ENCODE measurements around the gene CHMP2B.
A peak's percentile ranks its signal among the peaks of the same experiment; 100 is the strongest.
"Not testable (repeated sequence)": the region's sequence is repeated elsewhere in the genome, so short reads cannot be mapped to it uniquely, and the experiment has no call there.

Gene CHMP2B

DNA sequence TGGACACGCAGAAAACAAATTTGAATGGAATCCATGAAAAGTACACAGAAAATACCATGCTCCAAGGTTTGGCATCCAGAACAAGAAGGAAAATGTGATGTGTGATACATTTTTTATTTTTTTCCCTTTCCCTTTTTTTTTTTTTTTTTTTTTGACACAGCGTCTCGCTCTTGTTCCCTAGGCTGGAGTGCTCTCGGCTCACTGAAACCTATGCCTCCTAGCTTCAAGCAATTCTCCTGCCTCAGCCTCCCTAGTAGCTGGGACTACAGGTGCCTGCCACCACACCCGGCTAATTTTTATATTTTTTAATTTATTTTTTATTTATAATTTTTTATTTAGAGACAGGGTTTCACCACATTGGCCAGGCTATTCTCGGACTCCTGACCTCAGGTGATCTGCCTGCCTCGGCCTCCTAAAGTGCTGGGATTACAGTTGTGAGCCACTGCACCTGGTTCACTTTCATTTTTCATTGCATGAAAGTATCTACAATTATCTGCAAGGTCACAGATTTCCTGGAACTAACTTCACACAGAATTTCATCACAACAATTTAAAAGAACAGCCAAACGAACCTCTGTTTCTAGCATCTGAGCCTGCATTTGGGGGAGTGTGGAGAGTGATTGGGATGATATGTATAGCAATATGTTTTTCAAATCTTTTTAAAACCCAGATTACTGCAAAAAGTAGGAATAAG is 41.0 kb downstream of the CHMP2B start:
- ATAC-seq (no peak), DNase-seq (no peak)
- Mint-ChIP-seq H3K27ac (no peak overlapping the region), H3K9me3 (no peaks in the 10 kb centered on the region), H3K27me3 (no peaks in the 10 kb centered on the region), H3K4me3 (no peak overlapping the region), H3K4me1 (peaks cover 39% of the 10 kb centered on the region)

DNA sequence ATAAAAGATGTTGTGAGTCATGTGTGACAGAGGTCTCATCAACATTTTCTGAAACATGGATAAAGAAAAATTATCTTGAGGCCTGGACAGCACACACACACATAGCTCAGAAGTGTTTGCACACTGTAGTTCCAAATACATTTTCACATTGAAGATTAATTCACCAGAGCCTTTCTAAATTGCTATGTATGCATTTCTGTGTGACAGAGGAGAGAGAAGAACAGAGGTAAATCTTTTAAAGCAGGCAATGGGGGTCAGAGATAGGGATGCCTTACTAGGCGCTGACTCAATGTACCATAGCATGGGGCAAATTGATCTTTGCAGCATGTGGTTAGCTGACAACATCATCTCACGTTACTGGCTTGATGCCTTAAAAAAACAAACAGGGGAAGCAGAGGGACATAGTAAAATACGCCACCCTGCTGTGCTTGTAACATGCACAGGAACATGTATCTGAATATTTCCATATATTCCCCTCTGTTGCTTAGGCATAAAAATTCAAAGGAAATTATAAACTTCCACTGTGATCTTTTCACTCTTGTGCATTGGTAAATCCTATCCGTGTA is 41.6 kb downstream of the CHMP2B start:
- Mint-ChIP-seq H3K9me3 (no peaks in the 10 kb centered on the region), H3K27ac (no peak overlapping the region), H3K4me1 (peaks cover 42% of the 10 kb centered on the region), H3K4me3 (no peak overlapping the region), H3K27me3 (no peaks in the 10 kb centered on the region)
- DNase-seq (no peak), ATAC-seq (peak; percentile 31)

DNA sequence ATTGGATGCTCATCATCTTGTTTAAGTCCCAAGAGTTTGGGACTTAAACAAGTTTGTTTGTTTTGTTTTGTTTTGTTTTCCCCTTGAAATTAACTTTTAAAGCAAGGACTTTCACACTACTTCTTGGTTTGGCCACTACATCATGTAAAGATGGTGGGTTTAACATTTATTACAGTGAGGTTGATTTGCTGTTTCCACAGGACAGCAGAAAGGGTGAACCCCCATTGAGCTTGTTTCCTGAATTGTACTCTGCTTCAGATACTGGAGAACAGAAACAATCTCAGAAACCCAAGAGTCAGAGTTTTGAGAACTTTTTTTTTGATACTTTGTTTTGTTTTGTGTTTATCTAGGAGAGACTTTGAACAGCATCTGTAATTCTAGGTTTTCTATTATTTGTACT is 42.6 kb downstream of the CHMP2B start:
- Mint-ChIP-seq H3K27ac (peak overlapping the region; percentile 18 to 79), H3K4me1 (peaks cover 42% of the 10 kb centered on the region), H3K27me3 (no peaks in the 10 kb centered on the region), H3K9me3 (no peaks in the 10 kb centered on the region), H3K4me3 (no peak overlapping the region)
- no peak for ATAC-seq
- DNase-seq = no peak

DNA sequence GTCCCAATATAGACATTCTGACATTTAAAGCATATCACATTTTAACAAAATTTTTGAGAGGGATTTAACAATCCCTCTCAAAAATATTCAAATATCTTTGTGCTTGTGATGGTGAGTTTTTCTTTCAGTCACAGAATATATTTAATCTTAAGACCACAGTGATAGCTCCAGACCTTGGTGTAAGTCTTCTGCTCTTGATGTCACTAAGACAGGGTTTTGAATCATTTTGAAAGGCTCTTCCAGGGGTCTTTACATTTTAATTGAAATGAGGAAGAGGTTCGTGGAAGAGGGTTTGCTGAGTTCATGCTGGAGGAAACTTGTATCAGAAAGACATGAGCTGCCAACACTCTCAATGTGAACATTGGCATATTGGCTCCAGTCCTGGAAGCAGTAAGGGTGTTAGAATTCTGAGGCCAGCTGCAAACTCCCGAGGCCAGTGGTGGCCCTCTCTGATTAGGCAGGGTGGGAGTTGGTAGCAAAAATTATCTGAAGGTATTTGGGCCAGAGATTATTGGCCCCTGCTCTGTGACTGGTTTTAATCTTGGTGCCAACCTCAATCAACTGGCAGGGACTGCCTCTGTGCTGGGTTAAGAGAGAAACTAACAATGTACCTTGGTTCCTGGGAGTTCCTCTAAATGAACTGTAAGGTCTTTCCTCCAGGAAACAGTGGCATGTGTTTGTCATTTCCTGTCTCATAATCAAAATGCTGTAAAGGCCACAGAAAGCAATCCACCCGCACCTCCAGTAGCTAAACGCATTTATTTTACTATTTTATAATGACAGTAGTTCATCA is 44.0 kb downstream of the CHMP2B start:
- no peaks in the 10 kb centered on the region for H3K9me3 Mint-ChIP-seq
- H3K27me3 Mint-ChIP-seq = no peaks in the 10 kb centered on the region
- H3K27ac Mint-ChIP-seq = peak overlapping the region; percentile 33 to 59
- H3K4me1 Mint-ChIP-seq = peaks cover 42% of the 10 kb centered on the region
- ATAC-seq = peak; percentile 83
- peak overlapping the region; percentile 26 to 35 for H3K4me3 Mint-ChIP-seq
- no peak for DNase-seq

DNA sequence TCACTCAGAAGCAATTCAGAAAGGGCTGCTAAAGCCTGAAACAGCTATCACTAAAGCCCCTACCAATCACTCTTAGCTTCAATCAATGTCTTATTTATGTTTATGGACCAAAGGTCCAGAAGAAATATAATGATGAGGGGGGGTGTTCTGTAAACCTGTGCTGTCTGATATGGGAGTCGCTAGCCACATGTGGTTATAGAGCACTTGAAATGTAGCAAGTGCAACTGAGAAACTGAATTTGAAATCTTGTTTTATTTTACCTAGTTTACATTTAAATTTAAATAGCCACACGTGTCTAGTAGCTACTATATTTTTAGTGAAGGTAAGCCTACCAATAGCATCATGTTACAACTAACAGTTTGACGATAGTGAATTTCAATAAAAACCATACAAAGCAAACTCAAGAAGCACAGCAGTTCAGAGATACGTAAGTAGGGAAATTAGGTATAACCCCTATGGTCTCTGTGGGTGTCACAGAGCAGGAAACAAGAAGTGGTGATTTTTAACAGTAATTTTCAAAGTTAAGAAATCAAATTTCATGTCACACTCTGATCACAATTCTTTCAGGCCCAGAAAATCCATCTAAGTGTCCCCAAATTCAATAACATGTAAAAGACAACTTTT is 45.7 kb downstream of the CHMP2B start:
- ATAC-seq (peak; percentile 66), DNase-seq (no peak)
- no peak overlapping the region for H3K4me3 Mint-ChIP-seq
- H3K9me3 Mint-ChIP-seq = no peaks in the 10 kb centered on the region
- H3K27ac Mint-ChIP-seq = no peak overlapping the region
- peaks cover 42% of the 10 kb centered on the region for H3K4me1 Mint-ChIP-seq
- no peaks in the 10 kb centered on the region for H3K27me3 Mint-ChIP-seq

DNA sequence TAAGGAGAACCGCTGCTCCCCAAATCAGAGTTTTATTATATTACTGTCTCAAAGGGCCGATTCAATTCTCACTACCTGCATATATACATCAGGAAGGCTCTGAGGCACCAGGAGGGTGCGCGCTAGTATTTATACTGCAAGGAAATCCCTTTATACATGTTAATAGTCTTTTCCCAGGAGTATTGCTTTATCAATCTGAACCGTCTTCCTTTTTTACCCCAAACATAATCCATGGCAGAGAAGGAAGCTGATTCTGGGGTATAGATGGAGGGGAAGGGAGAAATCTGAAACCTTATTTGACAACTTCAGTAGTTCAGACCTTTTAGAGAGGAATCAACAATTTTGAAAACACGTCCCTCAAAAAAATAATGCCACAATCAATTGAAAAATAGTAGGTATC is 49.4 kb downstream of the CHMP2B start, which contains the start of gene POU1F1:
POU1F1 (minus strand) TSS at position 101 of the 400 bp plus-strand sequence. CDS start 122 bp downstream, outside the sequence.
- DNase-seq (no peak), ATAC-seq (no peak)
- H3K27me3 Mint-ChIP-seq = no peaks in the 10 kb centered on the region
- H3K27ac Mint-ChIP-seq = peak within 1 kb of the TSS in 1 of 2 donors; percentile 20
- H3K9me3 Mint-ChIP-seq = no peaks in the 10 kb centered on the region
- peaks cover 7% of the 10 kb centered on the region for H3K4me1 Mint-ChIP-seq
- no peak within 1 kb of the TSS for H3K4me3 Mint-ChIP-seq

DNA sequence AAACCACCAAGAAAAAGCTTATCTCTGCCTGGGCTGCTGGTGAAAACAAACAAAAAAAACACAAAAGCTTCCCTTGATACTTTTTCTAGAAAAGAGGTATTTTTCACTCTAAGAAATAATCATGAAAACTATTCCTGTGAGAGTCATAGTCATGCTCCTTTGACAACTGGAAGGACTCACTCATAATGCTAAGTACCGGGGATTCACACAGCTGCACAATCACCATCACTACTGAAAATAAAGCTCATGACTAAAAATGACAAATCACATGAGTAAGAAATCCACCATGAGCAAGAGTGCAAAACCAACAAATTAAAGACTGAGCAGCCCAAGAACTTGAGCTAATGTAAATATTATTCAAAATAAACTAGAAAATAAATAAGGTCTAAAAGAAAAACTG is 59.9 kb downstream of the CHMP2B start:
- Mint-ChIP-seq H3K4me1 (no peaks in the 10 kb centered on the region), H3K27me3 (no peaks in the 10 kb centered on the region), H3K27ac (no peak overlapping the region), H3K9me3 (no peaks in the 10 kb centered on the region), H3K4me3 (no peak overlapping the region)
- no peak for DNase-seq
- ATAC-seq = peak; percentile 53

DNA sequence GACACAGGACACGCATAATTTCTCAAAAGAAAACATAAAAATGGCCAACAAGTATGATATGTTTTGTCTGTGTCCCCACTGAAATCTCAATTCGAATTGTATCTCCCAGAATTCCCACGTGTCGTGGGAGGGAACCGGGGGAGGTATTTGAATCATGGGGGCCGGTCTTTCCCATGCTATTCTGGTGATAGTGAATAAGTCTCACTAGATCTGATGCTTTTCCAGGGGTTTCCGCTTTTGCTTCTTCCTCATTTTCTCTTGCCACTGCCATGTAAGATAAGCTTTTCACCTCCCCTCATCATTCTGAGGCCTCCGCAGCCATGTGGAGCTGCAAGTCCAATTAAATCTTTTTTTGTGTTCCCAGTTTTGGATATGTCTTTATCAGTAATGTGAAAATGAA is 61.3 kb downstream of the CHMP2B start:
- Mint-ChIP-seq H3K9me3 (no peaks in the 10 kb centered on the region), H3K4me1 (no peaks in the 10 kb centered on the region)

DNA sequence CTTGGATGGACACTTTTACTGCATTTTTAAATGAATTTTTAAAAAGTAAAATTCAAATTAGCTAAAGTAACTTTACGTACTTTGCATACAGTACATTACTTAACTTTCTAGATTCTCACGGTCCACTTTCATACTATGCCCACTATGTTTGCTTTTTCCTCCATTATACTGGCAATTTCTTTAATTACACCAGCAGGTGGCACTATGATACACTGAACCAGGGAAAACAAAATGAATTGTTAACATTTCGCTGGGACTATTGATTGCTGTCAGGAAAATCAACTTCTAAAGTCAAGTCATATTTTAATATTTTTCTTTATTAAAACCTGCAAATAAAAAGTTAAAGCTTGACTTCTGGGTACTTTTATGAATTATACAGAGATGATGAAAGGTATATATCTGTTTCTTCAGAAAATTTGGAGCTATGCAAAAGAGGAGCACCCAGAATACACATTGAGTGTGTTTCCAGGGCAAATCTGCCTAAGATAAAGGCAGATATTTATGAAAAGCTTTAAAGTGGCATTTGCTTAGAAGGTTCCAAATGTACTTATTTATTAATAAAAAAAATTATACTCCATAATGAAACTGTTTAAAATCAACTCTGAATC is 71.1 kb downstream of the CHMP2B start:
- peak; percentile 57 for ATAC-seq
- DNase-seq = no peak
- Mint-ChIP-seq H3K4me3 (no peak overlapping the region), H3K27ac (no peak overlapping the region), H3K27me3 (no peaks in the 10 kb centered on the region), H3K9me3 (peaks cover 0 to 5% of the 10 kb centered on the region in 2 donors), H3K4me1 (no peaks in the 10 kb centered on the region)

More for the DNA sequence above, 61.3 kb downstream of the CHMP2B start:
- ATAC-seq (no peak), DNase-seq (no peak)
- Mint-ChIP-seq H3K27me3 (no peaks in the 10 kb centered on the region), H3K4me3 (no peak overlapping the region), H3K27ac (no peak overlapping the region)

DNA sequence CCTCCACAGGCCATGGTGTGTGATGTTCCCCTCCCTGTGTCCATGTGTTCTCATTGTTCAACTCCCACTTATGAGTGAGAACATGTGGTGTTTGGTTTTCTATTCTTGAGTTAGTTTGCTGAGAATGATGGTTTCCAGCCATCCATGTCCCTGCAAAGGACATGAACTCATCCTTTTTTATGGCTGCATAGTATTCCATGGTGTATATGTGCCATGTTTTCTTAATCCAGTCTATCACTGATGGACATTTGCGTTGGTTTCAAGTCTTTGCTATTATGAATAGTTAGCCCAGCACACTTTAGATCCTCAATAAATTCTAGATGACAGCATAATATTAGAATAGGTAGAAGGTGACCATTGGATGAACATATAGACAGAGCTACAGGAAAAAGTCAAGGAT is 77.9 kb downstream of the CHMP2B start:
- H3K4me3 Mint-ChIP-seq, H3K27ac Mint-ChIP-seq, DNase-seq, ATAC-seq, H3K4me1 Mint-ChIP-seq, H3K27me3 Mint-ChIP-seq, H3K9me3 Mint-ChIP-seq: not testable (repeated sequence)

All from stimulated activated naive CD8-positive, alpha-beta T cell treated with anti-CD3 and anti-CD28 coated beads, Interleukin-15, amount 100 ng/mL, for 72 hours (primary cell).